HL-60 (cell line): ENCODE data around the gene TEFM.

Experiments used
- DNase-seq, 2 experiments: peaks; one replicate each; pipeline ENCODE4 v3.0.0-alpha.2; 2010 to 2020; ENCODE audit warnings: low read depth in 1 of 2, low spot score in 1 of 2
- H3K27ac ChIP-seq: fragments of 250-450 bp; sonication (Bioruptor Pico); replicated peaks from 2 replicates; pipeline ENCODE4 v1.5.1; 2020; ENCODE audit warnings: mild to moderate bottlenecking, moderate library complexity
- H3K27me3 ChIP-seq: fragments of 250-450 bp; sonication (Bioruptor Pico); 2 replicates; pipeline ENCODE4 v1.5.1; 2021; ENCODE audit warnings: mild to moderate bottlenecking, moderate library complexity; ENCODE audit not compliant: insufficient read depth, poor library complexity, severe bottlenecking
- H3K4me3 ChIP-seq: replicated peaks from 2 replicates; pipeline ENCODE4 v1.5.1; 2011; ENCODE audit warnings: mild to moderate bottlenecking, control low read depth, low read length; ENCODE audit not compliant: insufficient read depth
- CTCF ChIP-seq: IDR thresholded peaks from one replicate; pipeline ENCODE4 v1.5.1; 2011; ENCODE audit warnings: low read length, control low read depth, inconsistent platforms; ENCODE audit not compliant: insufficient read depth
- GABPA ChIP-seq: IDR thresholded peaks from 2 replicates; pipeline ENCODE4 v1.6.1; 2012; ENCODE audit warnings: low read depth
- POLR2AphosphoS5 ChIP-seq: IDR thresholded peaks from 2 replicates; pipeline ENCODE4 v1.6.1; 2012; ENCODE audit warnings: low read depth
- REST ChIP-seq: IDR thresholded peaks from 2 replicates; pipeline ENCODE4 v1.6.1; 2012; ENCODE audit warnings: low read depth; ENCODE audit not compliant: insufficient replicate concordance
- SPI1 ChIP-seq: IDR thresholded peaks from 2 replicates; pipeline ENCODE4 v1.6.1; 2012; ENCODE audit warnings: low read depth, mild to moderate bottlenecking, borderline replicate concordance

TEFM gene

GRCh38 chr17:30854146-30854545 lies 51.9 kb downstream of the TEFM start:
- no peaks in the 10 kb centered on the region for H3K27me3 ChIP-seq
- H3K27ac ChIP-seq = no peak overlapping the region
- DNase-seq = no peak
- H3K4me3 ChIP-seq = no peak overlapping the region
- TF ChIP-seq CTCF (no peak), GABPA (no peak), SPI1 (no peak), POLR2AphosphoS5 (no peak), REST (no peak)
